Measurements from ENCODE around the gene FBXL3. TPM values are rescaled to one million over a fixed set of nuclear protein-coding genes. Genes with fewer than 3 reads are reported as not detected.
"Not testable (repeated sequence)": the region's sequence is repeated elsewhere in the genome, so short reads cannot be mapped to it uniquely, and the experiment has no call there.

The FBXL3 gene
- polyA plus RNA-seq, 3 donors: 63.8 to 65.9 (median 65.0) TPM

DNA sequence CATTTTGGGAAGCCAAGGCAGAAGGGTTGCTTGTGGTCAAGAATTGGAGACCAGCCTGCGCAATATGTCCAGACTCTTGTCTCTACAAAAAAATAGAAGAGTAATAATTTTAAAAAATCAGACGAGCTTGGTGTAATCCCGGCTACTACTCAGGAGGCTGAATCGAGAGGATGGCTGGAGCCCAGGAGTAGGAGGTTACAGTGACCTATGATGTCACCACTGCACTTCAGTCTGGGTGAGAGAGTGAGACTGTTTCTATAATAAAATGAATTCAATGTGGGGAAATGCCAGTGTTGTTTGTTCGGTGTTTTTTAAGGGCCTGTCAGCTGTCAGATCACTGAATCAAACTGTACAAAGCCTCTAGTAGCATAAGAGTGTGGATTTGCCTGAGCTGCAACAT is 1.2 kb upstream of the FBXL3 start:
- DNase-seq (ENCODE audit: low read depth in 3 of 3, low spot score in 2 of 3): no peak

DNA sequence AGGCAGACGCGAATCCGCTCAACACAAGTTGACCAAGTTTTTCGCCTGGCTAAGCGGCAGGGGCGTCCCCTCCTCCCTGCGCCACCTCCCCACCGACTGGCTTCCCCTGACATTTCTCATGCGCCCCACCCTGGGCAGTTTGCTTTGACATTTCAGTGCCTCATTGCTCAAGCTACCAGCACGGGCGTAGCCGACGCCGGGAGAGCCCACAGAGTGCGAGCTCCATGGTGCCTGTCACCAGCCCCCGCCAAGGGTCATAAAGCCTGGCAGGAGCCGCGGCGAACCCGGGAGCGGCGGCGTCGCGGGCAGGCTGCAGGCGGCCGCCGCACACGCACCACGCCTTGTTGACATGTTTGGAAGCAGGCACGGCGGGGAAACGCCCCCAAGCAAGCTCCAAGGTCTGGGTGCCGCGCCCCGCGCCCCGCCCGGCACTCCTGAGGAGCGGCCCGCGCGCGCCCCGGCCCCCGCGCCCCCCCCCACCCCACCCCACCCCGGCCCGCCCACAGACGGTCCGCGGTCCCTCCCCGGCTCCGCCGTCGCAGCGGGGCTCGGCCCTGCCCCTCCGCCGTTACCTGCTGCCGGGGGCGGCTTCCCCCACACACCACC is 601 bp downstream of the FBXL3 start:
- DNase-seq (ENCODE audit: low read depth in 3 of 3, low spot score in 2 of 3): peak in 2 of 3 donors; percentile 49 to 55

- DNase-seq (ENCODE audit: low read depth in 3 of 3, low spot score in 2 of 3): no peak
Observed at GRCh38 chr13:77022341-77022740, 4.6 kb downstream of the FBXL3 start.

DNA sequence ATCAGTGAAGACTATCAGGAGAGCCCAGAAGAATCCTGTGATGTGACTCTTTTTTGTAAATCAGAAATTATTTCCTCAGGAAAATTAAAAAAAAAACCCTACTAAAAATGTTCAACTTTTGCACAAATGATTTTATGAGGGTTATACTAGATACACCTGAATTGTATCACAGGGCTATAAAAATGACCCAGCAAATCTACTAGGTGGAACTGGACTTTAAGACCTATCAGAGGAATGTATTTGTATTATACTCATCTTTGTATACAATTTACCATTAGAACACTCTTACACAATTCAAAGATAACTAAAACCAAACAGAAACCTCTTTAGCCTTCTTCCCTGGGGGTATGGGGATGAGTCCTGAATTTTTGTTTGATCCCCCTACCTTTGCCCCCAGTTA is 7.2 kb downstream of the FBXL3 start:
- DNase-seq (ENCODE audit: low read depth in 3 of 3, low spot score in 2 of 3): no peak

- DNase-seq (ENCODE audit: low read depth in 3 of 3, low spot score in 2 of 3): no peak
Observed at GRCh38 chr13:77016888-77017623, 9.9 kb downstream of the FBXL3 start.

DNA sequence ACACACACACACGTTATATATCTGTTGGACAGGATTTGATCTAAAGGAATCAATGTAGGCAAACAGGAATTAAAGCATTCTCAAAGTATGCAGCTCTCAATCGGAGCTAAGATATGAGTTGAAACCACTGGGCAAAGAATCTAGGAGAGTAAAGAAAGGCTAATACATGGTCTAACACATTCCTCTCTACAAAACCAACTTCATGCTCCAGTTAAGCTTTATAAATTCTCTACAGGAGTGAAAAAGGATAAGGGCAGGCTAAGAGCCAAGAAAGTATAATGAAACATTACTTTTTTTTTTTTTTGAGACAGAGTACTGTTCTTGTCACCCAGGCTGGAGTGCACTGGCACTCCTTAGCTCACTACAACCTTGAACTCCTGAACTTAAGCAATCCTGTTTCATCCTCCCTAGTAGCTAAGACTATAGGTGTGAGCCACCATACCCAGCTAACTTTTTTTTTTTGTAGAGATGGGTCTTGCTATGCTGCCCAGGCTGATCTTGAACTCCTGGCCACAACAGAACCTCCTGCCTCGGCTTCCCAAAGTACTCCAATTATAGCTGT is 10.6 kb downstream of the FBXL3 start:
- DNase-seq (ENCODE audit: low read depth in 3 of 3, low spot score in 2 of 3): no peak

GRCh38 chr13:77014906-77015685 is 11.9 kb downstream of the FBXL3 start:
- no peak for DNase-seq (ENCODE audit: low read depth in 3 of 3, low spot score in 2 of 3)

DNA sequence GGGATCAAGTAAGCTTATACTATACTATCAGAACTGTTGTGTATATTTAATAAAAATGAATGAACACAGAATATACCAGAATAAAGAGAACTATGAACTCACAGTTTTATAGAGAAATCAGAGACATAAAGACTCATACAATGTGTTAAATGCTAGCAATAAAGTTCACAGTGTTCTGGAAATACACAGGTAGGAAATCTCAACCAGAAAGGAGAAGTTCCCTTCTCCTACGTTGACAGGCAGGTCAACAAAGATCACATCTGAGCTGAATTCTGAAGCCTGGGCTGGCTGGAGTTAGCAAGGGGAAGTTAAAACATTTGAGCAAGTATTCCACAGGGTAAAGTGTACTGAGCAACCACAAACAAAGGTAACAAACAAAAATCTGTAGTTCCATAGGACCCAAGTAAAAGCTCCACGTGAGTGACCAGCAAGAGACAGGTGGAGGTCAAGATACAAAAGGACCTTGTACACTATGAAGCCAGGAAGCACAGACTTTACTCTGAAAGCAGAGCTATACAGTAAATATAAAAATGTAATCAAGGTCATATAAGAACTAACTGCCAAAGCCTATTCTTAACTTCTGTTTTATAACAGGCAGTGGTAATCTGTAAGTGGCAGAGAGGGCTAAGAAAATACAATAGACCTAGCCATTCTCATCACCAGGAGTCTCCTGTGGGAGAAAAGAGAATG is 13.0 kb downstream of the FBXL3 start:
- DNase-seq (ENCODE audit: low read depth in 3 of 3, low spot score in 2 of 3): no peak

GRCh38 chr13:77009719-77010118 is 17.2 kb downstream of the FBXL3 start:
- not testable (repeated sequence) for DNase-seq (ENCODE audit: low read depth in 3 of 3, low spot score in 2 of 3)

- no peak for DNase-seq (ENCODE audit: low read depth in 3 of 3, low spot score in 2 of 3)
Observed at GRCh38 chr13:77009011-77009410, 17.9 kb downstream of the FBXL3 start.

GRCh38 chr13:77008337-77008736 is 18.6 kb downstream of the FBXL3 start:
- not testable (repeated sequence) for DNase-seq (ENCODE audit: low read depth in 3 of 3, low spot score in 2 of 3)

- no peak for DNase-seq (ENCODE audit: low read depth in 3 of 3, low spot score in 2 of 3)
Observed at GRCh38 chr13:77002590-77003190, 24.3 kb downstream of the FBXL3 start.

- DNase-seq (ENCODE audit: low read depth in 3 of 3, low spot score in 2 of 3): no peak
Observed at GRCh38 chr13:77001963-77002587, 24.9 kb downstream of the FBXL3 start.

DNA sequence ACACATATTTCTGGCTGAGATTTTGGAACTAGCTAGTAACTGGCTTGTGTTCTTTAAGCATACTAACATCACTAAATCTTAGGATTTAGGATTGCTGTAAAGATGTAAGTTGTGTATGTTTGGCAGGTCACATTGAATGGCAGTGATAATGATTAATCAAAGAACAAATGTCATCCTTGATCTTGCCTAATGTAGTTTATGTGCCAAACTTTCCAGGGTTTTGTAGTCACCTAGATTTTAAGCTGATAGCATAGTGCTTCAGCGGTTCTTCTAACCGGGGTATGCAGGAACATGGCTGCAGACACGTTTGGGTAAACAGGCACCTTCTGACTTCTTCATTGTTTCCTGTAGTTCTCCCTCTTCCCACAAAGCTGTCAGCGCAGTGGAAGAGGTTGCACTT is 25.4 kb downstream of the FBXL3 start:
- no peak for DNase-seq (ENCODE audit: low read depth in 3 of 3, low spot score in 2 of 3)

DNA sequence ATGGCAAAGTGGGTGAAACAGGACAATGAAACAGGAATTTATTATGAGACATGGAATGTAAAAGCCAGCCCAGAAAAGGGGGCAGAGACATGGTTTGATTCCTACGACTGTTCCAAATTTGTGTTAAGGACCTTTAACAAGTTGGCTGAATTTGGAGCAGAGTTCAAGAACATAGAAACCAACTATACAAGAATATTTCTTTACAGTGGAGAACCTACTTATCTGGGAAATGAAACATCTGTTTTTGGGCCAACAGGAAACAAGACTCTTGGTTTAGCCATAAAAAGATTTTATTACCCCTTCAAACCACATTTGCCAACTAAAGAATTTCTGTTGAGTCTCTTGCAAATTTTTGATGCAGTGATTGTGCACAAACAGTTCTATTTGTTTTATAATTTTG is 26.5 kb downstream of the FBXL3 start:
- no peak for DNase-seq (ENCODE audit: low read depth in 3 of 3, low spot score in 2 of 3)

GRCh38 chr13:76994281-76994680 is 32.7 kb downstream of the FBXL3 start:
- no peak for DNase-seq (ENCODE audit: low read depth in 3 of 3, low spot score in 2 of 3)

DNA sequence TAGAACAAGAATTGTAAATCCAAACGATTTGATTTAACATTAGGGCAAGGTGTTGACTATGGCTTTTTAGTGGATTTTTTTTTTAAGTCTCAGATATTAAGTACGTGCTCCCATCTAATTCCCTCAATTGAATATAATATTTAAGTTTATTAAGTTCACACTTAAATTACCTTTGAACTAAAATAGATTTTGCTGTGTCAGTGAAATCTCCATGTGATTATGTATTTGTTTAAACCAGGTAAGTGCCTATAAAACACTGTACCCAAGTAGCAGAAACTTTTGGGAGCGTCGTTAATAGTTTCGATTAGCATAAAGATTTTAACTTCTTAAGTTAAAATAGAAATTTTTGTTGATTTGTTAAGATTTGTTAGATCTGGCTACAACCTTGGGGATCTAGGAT is 33.5 kb downstream of the FBXL3 start:
- no peak for DNase-seq (ENCODE audit: low read depth in 3 of 3, low spot score in 2 of 3)

DNA sequence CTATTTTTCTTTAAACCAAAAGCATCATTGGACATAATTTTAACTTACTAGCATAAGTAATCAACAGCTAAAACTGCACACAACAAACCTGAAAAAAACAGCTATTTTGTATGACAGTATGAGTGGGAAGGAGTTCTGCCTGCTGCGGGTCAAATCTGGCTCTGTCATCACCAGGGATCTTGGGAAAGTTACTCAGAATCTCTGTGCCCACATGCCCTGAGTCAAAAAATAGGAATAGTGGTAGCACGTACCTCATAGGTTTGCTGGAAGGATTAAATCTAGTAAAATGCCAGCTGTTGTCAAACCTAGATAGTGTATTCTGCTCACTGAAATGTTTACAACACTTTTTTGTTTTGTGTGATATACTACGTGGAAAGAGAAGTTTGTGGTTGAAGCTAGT is 33.9 kb downstream of the FBXL3 start:
- DNase-seq (ENCODE audit: low read depth in 3 of 3, low spot score in 2 of 3): no peak

- DNase-seq (ENCODE audit: low read depth in 3 of 3, low spot score in 2 of 3): peak in 1 of 3 donors; percentile 25
Observed at GRCh38 chr13:76992548-76993001, 34.4 kb downstream of the FBXL3 start.

All from right renal cortex interstitium (tissue), 3 donors.